GM12872 (cell line): Measurements from ENCODE around the gene XG.

Experiments
- CTCF ChIP-seq: IDR thresholded peaks from 3 replicates; pipeline ENCODE4 v1.5.1; 2011; ENCODE audit warnings: low read depth, mild to moderate bottlenecking, low read length, moderate library complexity; ENCODE audit not compliant: insufficient read depth

The XG gene

GRCh38 chrX:2828344-2828958, 76.6 kb downstream of the XG start, which contains the start of gene GYG2:
GYG2 (plus strand) TSS chrX:2828930; CDS start chrX:2830189, 1,259 bp downstream.
- no peak for TF ChIP-seq CTCF

GRCh38 chrX:2828959-2829411, 77.1 kb downstream of the XG start:
- no peak for TF ChIP-seq CTCF

GRCh38 chrX:2829469-2830246, 77.8 kb downstream of the XG start:
- no peak for TF ChIP-seq CTCF

GRCh38 chrX:2831471-2832228, 79.8 kb downstream of the XG start:
- no peak for TF ChIP-seq CTCF

GRCh38 chrX:2837961-2838360, 86.1 kb downstream of the XG start:
- TF ChIP-seq CTCF: no peak

- no peak for TF ChIP-seq CTCF
Measured at GRCh38 chrX:2840961-2841360, 89.1 kb downstream of the XG start.

GRCh38 chrX:2841537-2841936, 89.7 kb downstream of the XG start:
- no peak for TF ChIP-seq CTCF
